Ovary (tissue), 9 donors: ENCODE data around the gene ANKRD29. TPM values are rescaled to one million over a fixed set of nuclear protein-coding genes. Genes with fewer than 3 reads are reported as not detected.

Experiments used
- DNase-seq, 5 donors: peaks; one replicate each; pipeline ENCODE4 v3.0.0-alpha.2; 2019 to 2020
- H3K27ac ChIP-seq, 2 donors: fragments of 200-600 bp; one replicate each; pipeline versions ENCODE4 v1.5.1 to v1.8.0; 2019 to 2022
- H3K27me3 ChIP-seq: fragments of 200-600 bp; one replicate; pipeline ENCODE4 v1.8.0; 2022
- H3K36me3 ChIP-seq: fragments of 200-600 bp; sonication (generic); one replicate; pipeline ENCODE4 v1.5.1; 2019
- H3K4me1 ChIP-seq: one replicate; pipeline ENCODE4 v1.8.1; 2013; ENCODE audit warnings: mild to moderate bottlenecking, moderate library complexity; ENCODE audit not compliant: insufficient read depth
- H3K4me3 ChIP-seq: fragments of 200-600 bp; sonication (generic); one replicate; pipeline ENCODE4 v1.5.1; 2017
- H3K9me3 ChIP-seq, 2 donors: fragments of 200-600 bp in 1 of 2; sonication (generic) in 1 of 2; one replicate each; pipeline versions ENCODE4 v1.5.1 to v1.8.1; 2013 to 2019; ENCODE audit warnings: mild to moderate bottlenecking in 1 of 2, moderate library complexity in 1 of 2
- EP300 ChIP-seq: sonication (generic); formaldehyde crosslinking; IDR thresholded peaks from one replicate; pipeline ENCODE4 v1.6.1; 2017; ENCODE audit warnings: antibody characterized with exemption
- POLR2A ChIP-seq: fragments of 450-650 bp; IDR thresholded peaks from one replicate; pipeline ENCODE4 v1.6.1; 2017; ENCODE audit warnings: antibody characterized with exemption, mild to moderate bottlenecking, moderate library complexity
- WGBS, 3 donors: extraction: QIAGEN DNeasy Blood & Tissue Kit in 1 of 3; methylation state at CpG; one replicate each; pipeline versions ENCODE4 v1.1.5 to v1.1.7; 2013 to 2017; 5-methylcytosine and 5-hydroxymethylcytosine counted together
- intact Hi-C, 4 donors: fragments of 100-400 bp; cut with DNase I; formaldehyde crosslinking; loops; one replicate each; pipeline versions ENCODE4 v1.11.0 to v1.15.1; 2022 to 2023
- polyA plus RNA-seq, 2 donors: library from polyadenylated mRNA; stranded (reverse); fragments of 200-250 nt in 1 of 2; fragments of 350-450 nt in 1 of 2; fragmentation: Illumina TruSeq in 1 of 2; extraction: RNeasy Lipid Tissue Mini Kit (QIAGEN cat#74804) in 1 of 2; gene quantifications; one replicate each; pipeline ENCODE4 v1.2.3, GENCODE V29; 2013 to 2014
- total RNA-seq, 7 donors: library from RNA; depleted of rRNA in 2 of 7; stranded (reverse); fragments of >200 nt in 2 of 7; fragmentation: NEBNext Ultra II Directional in 3 of 7; extraction: Animal tissue kit (Norgen Biotek cat#: 25700) in 3 of 7; gene quantifications; one replicate each; pipeline versions ENCODE4 v1.1.0 to v1.2.4, GENCODE V29; 2016 to 2023
- TF ChIP-seq, protein P1 (sequence below), 3 donors: fragments of 450-650 bp in 2 of 3; fragments of 200-600 bp in 1 of 3; IDR thresholded peaks; one replicate each; pipeline versions ENCODE4 v1.5.1 to v1.8.0; 2016 to 2022; ENCODE audit warnings: antibody characterized with exemption in 3 of 3, mild to moderate bottlenecking in 1 of 3
- donor health status: DM: no; HTN: no; CAD: no; lungs with moderate emphysema.
- donor health status: DM: no; HTN: no; CAD: no.
- donor health status: Bipolar disorder and iron deficiency.
- donor health status: DM: yes; HTN: yes; CAD: no.
- donor health status: DM: no; HTN: no; CAD: no.
- donor health status: DM: yes; HTN: yes; CAD: no.

The ANKRD29 gene
- total and polyA plus RNA-seq, 9 donors: 14.6 to 25.7 (median 17.6) TPM

DNA sequence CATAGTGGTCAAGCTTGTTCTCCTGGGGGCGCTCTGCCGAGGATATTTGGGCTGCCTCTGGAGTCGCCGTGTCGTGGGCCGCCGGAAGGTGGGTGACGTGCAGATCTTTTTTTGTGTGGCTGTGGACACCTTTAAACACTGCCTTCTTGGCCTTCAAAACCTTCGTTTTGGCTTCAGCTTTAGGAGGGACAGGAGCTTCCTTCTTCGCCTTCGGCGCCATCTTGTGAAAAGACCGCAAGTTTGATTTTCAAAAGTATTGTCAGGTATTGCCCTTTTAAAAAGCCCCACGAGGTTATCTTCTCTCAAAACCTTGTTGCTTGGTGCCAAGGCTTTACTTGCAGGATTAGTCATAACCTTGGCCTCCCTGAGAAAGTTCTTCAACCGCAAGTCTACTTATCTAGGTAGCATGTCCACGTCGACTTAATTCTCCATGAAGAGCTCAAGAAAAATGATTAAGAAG lies 47.4 kb upstream of the ANKRD29 start:
- TF ChIP-seq POLR2A (no peak), EP300 (no peak)
- TF ChIP-seq, protein P1, sequence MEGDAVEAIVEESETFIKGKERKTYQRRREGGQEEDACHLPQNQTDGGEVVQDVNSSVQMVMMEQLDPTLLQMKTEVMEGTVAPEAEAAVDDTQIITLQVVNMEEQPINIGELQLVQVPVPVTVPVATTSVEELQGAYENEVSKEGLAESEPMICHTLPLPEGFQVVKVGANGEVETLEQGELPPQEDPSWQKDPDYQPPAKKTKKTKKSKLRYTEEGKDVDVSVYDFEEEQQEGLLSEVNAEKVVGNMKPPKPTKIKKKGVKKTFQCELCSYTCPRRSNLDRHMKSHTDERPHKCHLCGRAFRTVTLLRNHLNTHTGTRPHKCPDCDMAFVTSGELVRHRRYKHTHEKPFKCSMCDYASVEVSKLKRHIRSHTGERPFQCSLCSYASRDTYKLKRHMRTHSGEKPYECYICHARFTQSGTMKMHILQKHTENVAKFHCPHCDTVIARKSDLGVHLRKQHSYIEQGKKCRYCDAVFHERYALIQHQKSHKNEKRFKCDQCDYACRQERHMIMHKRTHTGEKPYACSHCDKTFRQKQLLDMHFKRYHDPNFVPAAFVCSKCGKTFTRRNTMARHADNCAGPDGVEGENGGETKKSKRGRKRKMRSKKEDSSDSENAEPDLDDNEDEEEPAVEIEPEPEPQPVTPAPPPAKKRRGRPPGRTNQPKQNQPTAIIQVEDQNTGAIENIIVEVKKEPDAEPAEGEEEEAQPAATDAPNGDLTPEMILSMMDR (IDR thresholded peaks at IDR 0.05): no peak
- Histone ChIP-seq H3K27me3 (no peaks in the 10 kb centered on the region), H3K4me1 (no peaks in the 10 kb centered on the region), H3K27ac (no peak overlapping the region), H3K36me3 (no peaks in the 10 kb centered on the region), H3K9me3 (no peaks in the 10 kb centered on the region), H3K4me3 (no peak overlapping the region)
- WGBS, 3 donors: 78 to 87% (median 78%) methylated on average over 17 of the region's 17 CpGs
- intact Hi-C loops: no loop called here
- DNase-seq: no peak

DNA sequence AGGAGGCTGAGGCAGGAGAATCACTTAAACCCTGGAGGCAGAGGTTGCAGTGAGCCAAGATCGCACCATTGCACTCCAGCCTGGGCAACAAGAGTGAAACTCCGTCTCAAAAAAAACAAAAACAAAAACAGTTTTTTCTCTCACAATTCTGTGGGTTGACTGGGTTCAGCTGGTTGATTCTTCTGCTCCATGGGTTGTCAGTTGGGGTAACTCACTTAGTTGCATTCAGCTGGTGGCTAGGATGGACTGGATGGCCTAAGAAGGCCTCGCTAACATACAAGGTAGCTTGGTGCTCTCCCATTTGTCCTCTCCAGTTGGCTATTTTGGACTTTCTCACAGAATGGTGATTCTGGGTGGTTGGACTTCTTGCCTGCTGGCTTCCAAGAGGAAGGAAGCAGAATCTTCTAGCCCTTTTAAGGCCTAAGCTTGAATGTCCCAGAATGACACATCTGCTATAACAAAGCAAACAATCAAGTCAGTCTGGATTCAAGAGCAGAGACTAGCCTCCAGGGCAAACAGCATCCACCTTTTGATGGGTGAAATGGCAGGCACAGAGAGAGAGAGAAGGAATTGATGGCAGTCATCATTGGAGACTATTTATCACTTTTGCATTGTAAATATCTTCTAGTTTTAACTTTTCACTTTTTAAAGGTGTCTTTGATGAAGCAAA lies 44.4 kb upstream of the ANKRD29 start:
- WGBS, 3 donors: 96 to 100% (median 98%) methylated on average over 3 of the region's 3 CpGs
- DNase-seq: no peak
- H3K9me3 ChIP-seq: no peaks in the 10 kb centered on the region
- no peak overlapping the region for H3K27ac ChIP-seq
- intact Hi-C loops: loop anchor here in 1 of 4 donors (10.0 kb wide), 1 partner anchor 192 kb away; no protein-coding TSS in a partner anchor
- no peak overlapping the region for H3K4me3 ChIP-seq
- H3K27me3 ChIP-seq: no peaks in the 10 kb centered on the region
- no peak for TF ChIP-seq EP300
- no peak for TF ChIP-seq POLR2A
- TF ChIP-seq, protein P1 (IDR thresholded peaks at IDR 0.05): no peak
- H3K36me3 ChIP-seq: no peaks in the 10 kb centered on the region
- no peaks in the 10 kb centered on the region for H3K4me1 ChIP-seq

DNA sequence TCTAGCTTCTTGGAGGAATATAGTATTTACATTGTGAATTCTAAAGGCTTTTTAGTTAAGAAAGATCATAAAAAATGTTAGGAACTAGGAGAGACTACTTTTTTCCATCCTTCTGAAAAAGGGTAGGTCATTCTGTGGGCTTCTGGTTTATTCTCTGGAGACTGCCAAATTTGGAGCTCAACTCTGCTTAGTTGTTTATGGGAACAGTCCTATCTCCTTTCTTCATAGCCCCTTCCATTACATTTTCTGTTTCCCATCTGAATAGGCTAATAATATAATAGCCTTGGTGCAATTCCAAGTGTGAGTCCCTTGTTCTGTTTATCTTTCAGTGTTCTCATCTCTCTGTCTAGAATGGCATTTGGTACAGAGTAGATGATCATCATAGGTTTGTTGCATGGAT lies 42.1 kb upstream of the ANKRD29 start:
- Histone ChIP-seq H3K27ac (no peak overlapping the region), H3K27me3 (no peaks in the 10 kb centered on the region), H3K4me1 (no peaks in the 10 kb centered on the region), H3K9me3 (no peaks in the 10 kb centered on the region), H3K4me3 (no peak overlapping the region), H3K36me3 (no peaks in the 10 kb centered on the region)
- TF ChIP-seq POLR2A (no peak), EP300 (no peak)
- TF ChIP-seq, protein P1 (IDR thresholded peaks at IDR 0.05): no peak
- DNase-seq: no peak
- intact Hi-C loops: loop anchor here in 1 of 4 donors (5.0 to 10.0 kb wide), 2 partner anchors 83 to 190 kb away; no protein-coding TSS in a partner anchor

DNA sequence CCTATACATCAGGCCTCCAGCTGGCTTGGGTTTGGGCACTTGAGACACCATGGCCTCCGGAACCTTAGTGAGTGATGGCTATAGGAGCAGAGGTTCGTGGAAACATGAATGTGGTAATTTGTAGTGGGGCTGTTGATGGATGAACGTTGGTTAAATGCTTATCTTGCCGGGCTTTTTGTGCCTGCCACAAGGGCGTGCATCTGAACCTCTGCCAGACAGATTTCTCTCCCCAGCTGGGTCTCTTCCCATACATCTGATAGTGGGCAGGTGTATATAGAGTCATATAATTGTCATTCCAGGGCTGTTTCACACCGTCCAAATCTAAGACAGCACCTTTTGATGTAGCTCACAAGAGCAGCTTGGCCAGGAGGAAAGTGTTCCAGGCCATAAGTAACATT lies 41.3 kb upstream of the ANKRD29 start:
- Histone ChIP-seq H3K4me3 (no peak overlapping the region), H3K4me1 (no peaks in the 10 kb centered on the region), H3K9me3 (no peaks in the 10 kb centered on the region), H3K27ac (no peak overlapping the region), H3K36me3 (no peaks in the 10 kb centered on the region), H3K27me3 (no peaks in the 10 kb centered on the region)
- DNase-seq: no peak
- TF ChIP-seq POLR2A (no peak), EP300 (no peak)
- TF ChIP-seq, protein P1 (IDR thresholded peaks at IDR 0.05): no peak
- WGBS, 3 donors: 60 to 72% (median 68%) methylated on average over 6 of the region's 6 CpGs
- intact Hi-C loops: loop anchor here in 1 of 4 donors (5.0 to 10.0 kb wide), 2 partner anchors 82 to 189 kb away; no protein-coding TSS in a partner anchor
